ENCODE measurements around the gene DSTN. TPM values are rescaled to one million over a fixed set of nuclear protein-coding genes. Genes with fewer than 3 reads are reported as not detected.

Gene DSTN
- total and polyA plus RNA-seq, 2 donors (not counting 1 experiment from before 2014, with no cell fraction given), result 6.6 to 13.4 TPM

GRCh38 chr20:17611290-17611539 is 41.3 kb downstream of the DSTN start:
- peaks cover 14 to 28% of the 10 kb centered on the region in 2 donors for H3K4me1 ChIP-seq (ENCODE audit: control insufficient read depth in 2 of 2, insufficient read depth in 2 of 2, low read length in 2 of 2)
- no peaks in the 10 kb centered on the region for H4K20me1 ChIP-seq (ENCODE audit: control insufficient read depth, insufficient read depth, low read length, poor library complexity, severe bottlenecking)
- no peaks in the 10 kb centered on the region for H3K27me3 ChIP-seq (replicated peaks in 1 of 4; ENCODE audit: control extremely low read depth in 1 of 4, control insufficient read depth in 3 of 4, insufficient read depth in 4 of 4, low read length in 3 of 4)
- no peaks in the 10 kb centered on the region for H3K27me3 Mint-ChIP-seq
- H3K9me3 Mint-ChIP-seq (ENCODE audit: insufficient read depth), result no peaks in the 10 kb centered on the region
- H3K4me2 ChIP-seq (replicated peaks; ENCODE audit: low read depth, low read length, poor library complexity, severe bottlenecking), result no peak overlapping the region
- no peak for TF ChIP-seq CTCF (IDR thresholded peaks at IDR 0.05)
- H2AFZ ChIP-seq (ENCODE audit: insufficient read depth, low read depth, low read length, poor library complexity, severe bottlenecking), result no peak overlapping the region
- no peaks in the 10 kb centered on the region for H3K9me3 ChIP-seq (ENCODE audit: control extremely low read depth in 1 of 3, control insufficient read depth in 2 of 3, insufficient read depth in 1 of 3, low read length in 2 of 3)
- intact Hi-C loops (cut with micrococcal nuclease), result no loop called here
- no peak overlapping the region for H3K27ac ChIP-seq (ENCODE audit: low read length in 2 of 2)
- peaks cover 0 to 6% of the 10 kb centered on the region in 2 experiments for H3K36me3 ChIP-seq (replicated peaks in 1 of 2; ENCODE audit: control extremely low read depth in 1 of 2, control insufficient read depth in 1 of 2, extremely low read depth in 1 of 2, insufficient read depth in 2 of 2, low read length in 1 of 2)
- DNase-seq (no peak), ATAC-seq (ENCODE audit: low read depth) (no peak)
- CTCF ChIA-PET, result interaction anchor here (0.6 to 1.7 kb wide), 3 partner anchors 41 to 872 kb away, joined by 3 read pairs; partner anchors contain the start of gene DSTN
- H3K9ac ChIP-seq (ENCODE audit: low read length), result no peak overlapping the region
- WGBS (ENCODE audit: insufficient coverage), result 80% methylated on average over 6 of the region's 6 CpGs
- H3K4me3 Mint-ChIP-seq, result no peak overlapping the region
- POLR2A ChIA-PET, result no interaction called here
- H3K4me3 ChIP-seq (ENCODE audit: control extremely low read depth in 1 of 5, extremely low read depth in 1 of 5, insufficient read depth in 1 of 5, low read depth in 2 of 5, low read length in 4 of 5), result no peak overlapping the region
- no peaks in the 10 kb centered on the region for H3K79me2 ChIP-seq (ENCODE audit: control insufficient read depth, insufficient read depth, low read length)
- H3K27ac Mint-ChIP-seq, result no peak overlapping the region
- H3K4me1 Mint-ChIP-seq, result peaks cover 16% of the 10 kb centered on the region

GRCh38 chr20:17611540-17612286 is 41.8 kb downstream of the DSTN start:
- no peak overlapping the region for H3K27ac ChIP-seq (ENCODE audit: low read length in 2 of 2)
- ATAC-seq (ENCODE audit: low read depth) (no peak), DNase-seq (no peak)
- no peak overlapping the region for H3K27ac Mint-ChIP-seq
- TF ChIP-seq CTCF (IDR thresholded peaks at IDR 0.05) (no peak), EZH2 (IDR thresholded peaks at IDR 0.05; ENCODE audit: borderline replicate concordance, insufficient read depth, low read depth, low read length, poor library complexity, severe bottlenecking) (no peak)
- H3K36me3 ChIP-seq (replicated peaks in 1 of 2; ENCODE audit: control extremely low read depth in 1 of 2, control insufficient read depth in 1 of 2, extremely low read depth in 1 of 2, insufficient read depth in 2 of 2, low read length in 1 of 2), result peaks cover 0 to 8% of the 10 kb centered on the region in 2 experiments
- H3K27me3 ChIP-seq (replicated peaks in 1 of 4; ENCODE audit: control extremely low read depth in 1 of 4, control insufficient read depth in 3 of 4, insufficient read depth in 4 of 4, low read length in 3 of 4), result no peaks in the 10 kb centered on the region
- no peaks in the 10 kb centered on the region for H4K20me1 ChIP-seq (ENCODE audit: control insufficient read depth, insufficient read depth, low read length, poor library complexity, severe bottlenecking)
- H3K4me1 ChIP-seq (ENCODE audit: control insufficient read depth in 2 of 2, insufficient read depth in 2 of 2, low read length in 2 of 2), result peaks cover 14 to 28% of the 10 kb centered on the region in 2 donors
- H3K4me2 ChIP-seq (replicated peaks; ENCODE audit: low read depth, low read length, poor library complexity, severe bottlenecking), result no peak overlapping the region
- no peak overlapping the region for H3K4me3 Mint-ChIP-seq
- intact Hi-C loops (cut with micrococcal nuclease), result no loop called here
- 87% methylated on average over 26 of the region's 26 CpGs for WGBS (ENCODE audit: insufficient coverage)
- H3K79me2 ChIP-seq (ENCODE audit: control insufficient read depth, insufficient read depth, low read length), result no peaks in the 10 kb centered on the region
- POLR2A ChIA-PET, result no interaction called here
- CTCF ChIA-PET, result no interaction called here
- H3K4me3 ChIP-seq (ENCODE audit: control extremely low read depth in 1 of 5, extremely low read depth in 1 of 5, insufficient read depth in 1 of 5, low read depth in 2 of 5, low read length in 4 of 5), result no peak overlapping the region
- no peak overlapping the region for H3K9ac ChIP-seq (ENCODE audit: low read length)
- no peaks in the 10 kb centered on the region for H3K9me3 Mint-ChIP-seq (ENCODE audit: insufficient read depth)
- no peaks in the 10 kb centered on the region for H3K9me3 ChIP-seq (ENCODE audit: control extremely low read depth in 1 of 3, control insufficient read depth in 2 of 3, insufficient read depth in 1 of 3, low read length in 2 of 3)
- no peaks in the 10 kb centered on the region for H3K27me3 Mint-ChIP-seq
- H2AFZ ChIP-seq (ENCODE audit: insufficient read depth, low read depth, low read length, poor library complexity, severe bottlenecking), result no peak overlapping the region
- peaks cover 17% of the 10 kb centered on the region for H3K4me1 Mint-ChIP-seq

All from B cell (primary cell).